GM12878 (cell line): Measurements from ENCODE around the gene PDZD2. TPM values are rescaled to one million over a fixed set of nuclear protein-coding genes. Genes with fewer than 3 reads are reported as not detected.

ENCODE experiments used
- ATAC-seq: fragments of 200-7000 bp; cut with Tn5 transposase; 3 replicates; pipeline ENCODE4 v1.9.1; 2020; ENCODE audit warnings: mild to moderate bottlenecking, moderate library complexity
- BruUV-seq: library from RNA; stranded (reverse); fragments of 400-500 nt; replicated peaks from 2 replicates; lab custom pipeline; 2021; lab: Mats Ljungman, UMichigan
- CTCF ChIA-PET: fragments of 300-600 bp; sonication (Branson Sonifier 250); formaldehyde crosslinking; extraction: SDS; loops from one replicate; lab custom pipeline; 2021; ENCODE audit warnings: inconsistent platforms; lab: Yijun Ruan, JAX
- POLR2A ChIA-PET: fragments of 350-600 bp; formaldehyde crosslinking; extraction: SDS; loops from one replicate; lab custom pipeline; 2021; ENCODE audit warnings: inconsistent platforms; lab: Charles Lee
- RAD21 ChIA-PET: fragments of 300-600 bp; sonication (Branson Sonifier 250); formaldehyde crosslinking; loops from one replicate; lab custom pipeline; 2023; ENCODE audit warnings: antibody characterized with exemption; ENCODE audit not compliant: unreplicated experiment; lab: Charles Lee
- SMC1A ChIA-PET: fragments of 300-600 bp; sonication (Branson Sonifier 250); formaldehyde crosslinking; loops from one replicate; lab custom pipeline; 2023; ENCODE audit not compliant: unreplicated experiment, uncharacterized antibody; lab: Charles Lee
- DNase-seq: peaks from one replicate; pipeline ENCODE4 v3.0.0-alpha.2; 2011; ENCODE audit warnings: low read depth, low spot score
- FAIRE-seq: peaks from 3 replicates; lab custom pipeline; 2011; peaks lifted over from hg19 to GRCh38; lab: Jason Lieb, UNC
- H2AFZ ChIP-seq: 2 replicates; pipeline ENCODE4 v1.6.0; 2011; ENCODE audit warnings: low read depth, low read length, control low read depth; ENCODE audit not compliant: control insufficient read depth
- H3K27ac ChIP-seq: 2 replicates; pipeline ENCODE4 v1.5.1; 2011; ENCODE audit warnings: control low read depth; ENCODE audit not compliant: control insufficient read depth, insufficient read depth
- H3K27me3 ChIP-seq, 2 experiments: replicated peaks in 1 of 2; 2 replicates each; pipeline versions ENCODE4 v1.6.0 to v1.6.1; 2011; ENCODE audit warnings: low read length in 1 of 2; ENCODE audit not compliant: control insufficient read depth in 2 of 2, insufficient read depth in 2 of 2
- H3K36me3 ChIP-seq, 2 experiments: 2 replicates each; pipeline ENCODE4 v1.5.1; 2011; ENCODE audit warnings: low read length in 1 of 2; ENCODE audit not compliant: control insufficient read depth in 2 of 2, insufficient read depth in 2 of 2
- H3K4me1 ChIP-seq: 2 replicates; pipeline ENCODE4 v1.6.1; 2011; ENCODE audit warnings: mild to moderate bottlenecking, low read length, moderate library complexity, mixed read lengths; ENCODE audit not compliant: control insufficient read depth, insufficient read depth
- H3K4me2 ChIP-seq: 2 replicates; pipeline ENCODE4 v1.6.0; 2011; ENCODE audit warnings: control low read depth; ENCODE audit not compliant: control insufficient read depth, insufficient read depth
- H3K4me3 ChIP-seq: fragments of 200-600 bp; sonication (generic); 2 replicates; pipeline ENCODE4 v1.5.1; 2016
- H3K79me2 ChIP-seq: 2 replicates; pipeline ENCODE4 v1.6.0; 2011; ENCODE audit warnings: low read length; ENCODE audit not compliant: control insufficient read depth, insufficient read depth
- H3K9ac ChIP-seq: 2 replicates; pipeline ENCODE4 v1.8.0; 2011; ENCODE audit warnings: low read length, control low read depth, mixed read lengths; ENCODE audit not compliant: control insufficient read depth, insufficient read depth
- H3K9me3 ChIP-seq: replicated peaks from 3 replicates; pipeline ENCODE4 v1.5.1; 2011; ENCODE audit warnings: mild to moderate bottlenecking, low read length; ENCODE audit not compliant: control insufficient read depth, insufficient read depth
- H4K20me1 ChIP-seq: 2 replicates; pipeline ENCODE4 v1.6.0; 2011; ENCODE audit not compliant: control insufficient read depth, insufficient read depth
- CEBPB ChIP-seq, 2 experiments: fragments of 150-350 bp in 1 of 2; IDR thresholded peaks; 2 replicates each; pipeline ENCODE4 v1.6.1; 2012 to 2014; ENCODE audit warnings: low read depth in 2 of 2, low read length in 2 of 2, borderline replicate concordance in 1 of 2, inconsistent platforms in 1 of 2
- CREM ChIP-seq: IDR thresholded peaks from 2 replicates; pipeline ENCODE4 v1.6.1; 2014; ENCODE audit warnings: antibody characterized with exemption, low read depth
- ETV6 ChIP-seq, 2 experiments: fragments of 450-650 bp in 1 of 2; IDR thresholded peaks in 1 of 2; conservative IDR thresholded peaks in 1 of 2; 2 replicates each; pipeline ENCODE4 v1.6.1; 2014; ENCODE audit warnings: antibody characterized with exemption in 1 of 2, borderline replicate concordance in 1 of 2, low read depth in 1 of 2, mild to moderate bottlenecking in 1 of 2, moderate library complexity in 1 of 2
- GABPA ChIP-seq: IDR thresholded peaks from 2 replicates; pipeline ENCODE4 v1.6.1; 2014; ENCODE audit warnings: antibody characterized with exemption, low read depth, mild to moderate bottlenecking, inconsistent platforms
- NFYA ChIP-seq: IDR thresholded peaks from 2 replicates; pipeline ENCODE4 v1.6.1; 2011; ENCODE audit warnings: low read depth, mild to moderate bottlenecking, low read length, improper control_type of control experiment, borderline replicate concordance
- NKRF ChIP-seq: fragments of 450-650 bp; conservative IDR thresholded peaks from 2 replicates; pipeline ENCODE4 v1.6.1; 2017; ENCODE audit warnings: mild to moderate bottlenecking, moderate library complexity
- PAX5 ChIP-seq: IDR thresholded peaks from 2 replicates; pipeline ENCODE4 v1.6.1; 2011; ENCODE audit warnings: low read depth, low read length, borderline replicate concordance
- RELB ChIP-seq: fragments of 450-650 bp; IDR thresholded peaks from 2 replicates; pipeline ENCODE4 v1.6.1; 2017; ENCODE audit warnings: low read depth, mild to moderate bottlenecking, moderate library complexity
- STAT1 ChIP-seq: fragments of 450-650 bp; conservative IDR thresholded peaks from 2 replicates; pipeline ENCODE4 v1.6.1; 2014; ENCODE audit warnings: antibody characterized with exemption, mild to moderate bottlenecking
- ZBTB33 ChIP-seq: fragments of 450-650 bp; IDR thresholded peaks from 2 replicates; pipeline ENCODE4 v1.6.1; 2017; ENCODE audit warnings: mild to moderate bottlenecking
- ZNF207 ChIP-seq: fragments of 450-650 bp; IDR thresholded peaks from 2 replicates; pipeline ENCODE4 v1.6.1; 2014; ENCODE audit warnings: antibody characterized with exemption, mild to moderate bottlenecking, borderline replicate concordance
- ZNF217 ChIP-seq: fragments of 450-650 bp; IDR thresholded peaks from 2 replicates; pipeline ENCODE4 v1.6.1; 2017; ENCODE audit warnings: antibody characterized with exemption, mild to moderate bottlenecking
- WGBS: methylation state at CpG from one replicate; pipeline ENCODE4 v1.1.6; 2016; ENCODE audit warnings: low lambda C conversion rate; ENCODE audit not compliant: insufficient replicate concordance, insufficient coverage; ENCODE audit errors: missing lambda C conversion rate; 5-methylcytosine and 5-hydroxymethylcytosine counted together
- in situ Hi-C: fragments of 300-500 bp; cut with MboI; formaldehyde crosslinking; loops from 9 replicates; pipeline ENCODE4 v1.14.3; 2018; ENCODE audit warnings: mixed read lengths
- intact Hi-C: fragments of 100-400 bp; cut with micrococcal nuclease; formaldehyde crosslinking; loops from one replicate; pipeline ENCODE4 v1.14.2; 2022; ENCODE audit not compliant: unreplicated experiment
- polyA plus RNA-seq, 11 experiments: library from polyadenylated mRNA; depleted of rRNA in 4 of 11; unstranded in 6 of 11; stranded (reverse) in 5 of 11; fragments of >200 nt; fragmentation: Nextera tagmentation in 4 of 11; fragmentation: Illumina TruSeq in 1 of 11; extraction: Ambion mirVana in 4 of 11; extraction: Trizol in 1 of 11; gene quantifications; 1 replicate in 1 of 11; 2 replicates in 10 of 11; pipeline versions ENCODE4 v1.2.1 to v1.2.3, GENCODE V29; 2011 to 2016; ENCODE audit warnings: inconsistent platforms in 2 of 11, missing spikeins in 2 of 11, low read depth in 1 of 11
- total RNA-seq, 4 experiments: library from RNA; depleted of rRNA in 3 of 4; stranded (reverse); fragments of >200 nt in 3 of 4; fragmentation: Illumina TruSeq in 1 of 4; extraction: Trizol in 1 of 4; gene quantifications; 2 replicates each; pipeline versions ENCODE4 v1.2.1 to v1.2.3, GENCODE V29; 2013 to 2021

The PDZD2 gene
- total and polyA plus RNA-seq, 10 of the 15 experiments (the other 5 are each of a cell fraction or from before 2014, with no cell fraction given): 0.01 to 0.58 (median 0.29) TPM; not detected in 3

- TF ChIP-seq RELB: no peak
- no peak for TF ChIP-seq STAT1
- no peak for TF ChIP-seq NKRF
- TF ChIP-seq PAX5: no peak
- no peak for TF ChIP-seq ZNF217
- TF ChIP-seq CEBPB (IDR thresholded peaks at IDR 0.05; ENCODE audit: borderline replicate concordance in 1 of 2, low read depth in 2 of 2, low read length in 2 of 2): no peak
- TF ChIP-seq GABPA: no peak
- TF ChIP-seq NFYA: no peak
Measured at GRCh38 chr5:32145378-32145777, 506.4 kb downstream of the PDZD2 start (continued).

DNA sequence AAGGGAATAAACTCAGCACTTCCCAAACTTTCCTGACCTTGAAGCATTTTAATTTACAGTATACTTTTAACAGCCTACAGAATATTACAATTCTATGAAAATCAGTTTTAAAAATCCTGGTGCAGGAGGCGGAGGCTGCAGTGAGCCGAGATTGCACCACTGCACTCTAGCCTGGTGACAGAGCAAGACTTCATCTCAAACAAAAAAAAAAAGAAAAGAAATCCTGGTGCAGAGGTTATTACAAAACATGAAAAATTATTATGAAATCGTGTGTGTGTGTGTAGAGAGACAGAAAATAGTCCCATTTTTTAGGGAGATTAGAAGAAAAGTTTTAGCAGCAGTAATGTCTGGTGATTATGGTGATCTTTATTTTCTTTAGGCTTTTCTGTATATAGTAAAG, 508.3 kb downstream of the PDZD2 start:
- DNase-seq (no peak), ATAC-seq (no peak), FAIRE-seq (no peak)
- H3K9ac ChIP-seq: no peak overlapping the region
- no peaks in the 10 kb centered on the region for H3K4me1 ChIP-seq
- H3K27me3 ChIP-seq: no peaks in the 10 kb centered on the region
- H2AFZ ChIP-seq: no peak overlapping the region
- ChIA-PET SMC1A (interaction anchor here (1.5 to 2.2 kb wide), 3 partner anchors 17 to 24 kb away, joined by 5 to 6 read pairs (median 5); no protein-coding TSS in a partner anchor), CTCF (no interaction called here), POLR2A (no interaction called here), RAD21 (no interaction called here)
- 66% methylated on average over 3 of the region's 3 CpGs for WGBS
- no peaks in the 10 kb centered on the region for H3K9me3 ChIP-seq
- H3K27ac ChIP-seq: no peak overlapping the region
- H3K36me3 ChIP-seq: peaks cover 0 to 4% of the 10 kb centered on the region in 2 experiments; a peak in 2 of 4 replicates
- H3K4me3 ChIP-seq: no peak overlapping the region
- in situ Hi-C loops (no loop called here), intact Hi-C loops (no loop called here)
- BruUV-seq: no TSS peak
- no peaks in the 10 kb centered on the region for H4K20me1 ChIP-seq
- H3K4me2 ChIP-seq: no peak overlapping the region
- TF ChIP-seq ETV6 (conservative IDR thresholded peaks at IDR 0.05 in 1 of 2, IDR thresholded peaks at IDR 0.05 in 1 of 2; ENCODE audit: borderline replicate concordance in 1 of 2, low read depth in 1 of 2): no peak
- TF ChIP-seq ZNF207: no peak
- TF ChIP-seq CREM: no peak
- no peak for TF ChIP-seq ZBTB33
- peaks cover 80% of the 10 kb centered on the region for H3K79me2 ChIP-seq
